H9 (cell line): ENCODE measurements around the gene POLR3B. TPM values are rescaled to one million over a fixed set of nuclear protein-coding genes. Genes with fewer than 3 reads are reported as not detected.

Experiments
- DNase-seq: peaks from one replicate; pipeline ENCODE4 v3.0.0-alpha.2; 2017
- H2AFZ ChIP-seq: one replicate; pipeline ENCODE4 v1.6.1; 2013; ENCODE audit warnings: mild to moderate bottlenecking, low read length, control low read depth, moderate library complexity
- H2AK5ac ChIP-seq: 2 replicates; pipeline ENCODE4 v1.6.1; 2013; ENCODE audit warnings: low read length, control low read depth, mixed read lengths; ENCODE audit not compliant: insufficient read length
- H2BK120ac ChIP-seq: one replicate; pipeline ENCODE4 v1.6.1; 2013; ENCODE audit warnings: low read depth, mild to moderate bottlenecking, low read length, control low read depth, inconsistent platforms; ENCODE audit not compliant: poor library complexity, severe bottlenecking
- H2BK12ac ChIP-seq: 2 replicates; pipeline ENCODE4 v1.6.1; 2013; ENCODE audit warnings: low read length, control low read depth, mixed read lengths, low read depth; ENCODE audit not compliant: insufficient read length
- H2BK15ac ChIP-seq: 2 replicates; pipeline ENCODE4 v1.6.1; 2013; ENCODE audit warnings: low read depth, low read length, control low read depth
- H2BK20ac ChIP-seq: one replicate; pipeline ENCODE4 v1.6.1; 2013; ENCODE audit warnings: low read depth, mild to moderate bottlenecking, low read length, control low read depth, inconsistent platforms; ENCODE audit not compliant: poor library complexity, severe bottlenecking
- H2BK5ac ChIP-seq: 2 replicates; pipeline ENCODE4 v1.6.1; 2013; ENCODE audit warnings: low read length, control low read depth, mixed read lengths; ENCODE audit not compliant: insufficient read length
- H3K14ac ChIP-seq: 2 replicates; pipeline ENCODE4 v1.6.1; 2013; ENCODE audit warnings: low read length, control low read depth; ENCODE audit not compliant: insufficient read depth
- H3K18ac ChIP-seq: 2 replicates; pipeline ENCODE4 v1.6.1; 2013; ENCODE audit warnings: low read depth, mild to moderate bottlenecking, mixed read lengths, low read length, control low read depth; ENCODE audit not compliant: insufficient read length
- H3K23ac ChIP-seq: 2 replicates; pipeline ENCODE4 v1.6.1; 2013; ENCODE audit warnings: low read length, control low read depth, mixed read lengths, low read depth; ENCODE audit not compliant: insufficient read length
- H3K23me2 ChIP-seq: 2 replicates; pipeline ENCODE4 v1.6.1; 2013; ENCODE audit warnings: low read depth, mild to moderate bottlenecking, mixed read lengths, low read length, control low read depth; ENCODE audit not compliant: insufficient read length, poor library complexity, severe bottlenecking
- H3K27ac ChIP-seq: 2 replicates; pipeline ENCODE4 v1.5.1; 2013; ENCODE audit warnings: low read length, control low read depth, mixed read lengths, low read depth; ENCODE audit not compliant: insufficient read length
- H3K27me3 ChIP-seq: 2 replicates; pipeline ENCODE4 v1.6.1; 2013; ENCODE audit warnings: low read length, control low read depth, inconsistent platforms; ENCODE audit not compliant: insufficient read depth
- H3K4ac ChIP-seq: 2 replicates; pipeline ENCODE4 v1.6.1; 2013; ENCODE audit warnings: low read depth, mild to moderate bottlenecking, control low read depth, inconsistent platforms, low read length, moderate library complexity
- H3K4me1 ChIP-seq: 2 replicates; pipeline ENCODE4 v1.6.1; 2013; ENCODE audit warnings: low read length, control low read depth, inconsistent platforms; ENCODE audit not compliant: insufficient read depth
- H3K4me2 ChIP-seq: 2 replicates; pipeline ENCODE4 v1.6.1; 2013; ENCODE audit warnings: low read length, control low read depth, mixed read lengths; ENCODE audit not compliant: insufficient read length, insufficient read depth
- H3K56ac ChIP-seq: 2 replicates; pipeline ENCODE4 v1.6.1; 2013; ENCODE audit warnings: low read depth, mild to moderate bottlenecking, mixed read lengths, low read length, control low read depth; ENCODE audit not compliant: insufficient read length
- H3K79me1 ChIP-seq: 2 replicates; pipeline ENCODE4 v1.6.1; 2013; ENCODE audit warnings: low read depth, mild to moderate bottlenecking, moderate library complexity, low read length, control low read depth, inconsistent platforms; ENCODE audit not compliant: insufficient read depth, poor library complexity, severe bottlenecking
- H3K79me2 ChIP-seq: 2 replicates; pipeline ENCODE4 v1.6.1; 2013; ENCODE audit warnings: low read length, control low read depth, inconsistent platforms; ENCODE audit not compliant: insufficient read depth
- H3K9ac ChIP-seq: 2 replicates; pipeline ENCODE4 v1.6.1; 2013; ENCODE audit warnings: low read length, control low read depth, mixed read lengths; ENCODE audit not compliant: insufficient read length; ENCODE audit errors: extremely low read depth
- H3K9me3 ChIP-seq: one replicate; pipeline ENCODE4 v1.6.1; 2013; ENCODE audit warnings: low read depth, low read length, inconsistent platforms; ENCODE audit not compliant: control insufficient read depth
- H3T11ph ChIP-seq: one replicate; pipeline ENCODE4 v1.6.1; 2013; ENCODE audit warnings: mild to moderate bottlenecking, low read length, control low read depth, inconsistent platforms
- H4K20me1 ChIP-seq: one replicate; pipeline ENCODE4 v1.6.1; 2013; ENCODE audit not compliant: control insufficient read depth, insufficient read length, insufficient read depth
- H4K5ac ChIP-seq: 2 replicates; pipeline ENCODE4 v1.6.1; 2013; ENCODE audit warnings: low read depth, mild to moderate bottlenecking, mixed read lengths, low read length, control low read depth; ENCODE audit not compliant: insufficient read length
- H4K8ac ChIP-seq: replicated peaks from 2 replicates; pipeline ENCODE4 v1.6.1; 2013; ENCODE audit warnings: low read length, control low read depth, mixed read lengths, low read depth; ENCODE audit not compliant: insufficient read length
- H4K91ac ChIP-seq: 2 replicates; pipeline ENCODE4 v1.6.1; 2013; ENCODE audit warnings: low read depth, mild to moderate bottlenecking, moderate library complexity, mixed read lengths, low read length, control low read depth; ENCODE audit not compliant: insufficient read length
- H3K27ac Mint-ChIP-seq, 3 experiments: 2 replicates in 2 of 3; 3 replicates in 1 of 3; pipeline ENCODE4 v1.8.0; 2020 to 2021; ENCODE audit warnings: mixed read lengths in 3 of 3, mild to moderate bottlenecking in 1 of 3, moderate library complexity in 1 of 3
- H3K27me3 Mint-ChIP-seq: 2 replicates; pipeline ENCODE4 v1.8.0; 2021; ENCODE audit warnings: low read depth, mild to moderate bottlenecking, moderate library complexity, mixed read lengths
- H3K36me3 Mint-ChIP-seq, 3 experiments: 2 replicates in 2 of 3; 3 replicates in 1 of 3; pipeline ENCODE4 v1.8.0; 2020 to 2021; ENCODE audit warnings: low read depth in 3 of 3, mixed read lengths in 3 of 3; ENCODE audit not compliant: insufficient read depth in 1 of 3
- H3K4me1 Mint-ChIP-seq, 2 experiments: 2 replicates each; pipeline ENCODE4 v1.8.0; 2020; ENCODE audit warnings: mixed read lengths in 2 of 2
- H3K4me3 Mint-ChIP-seq, 2 experiments: 2 replicates in 1 of 2; 3 replicates in 1 of 2; pipeline ENCODE4 v1.8.0; 2020 to 2021; ENCODE audit warnings: mild to moderate bottlenecking in 2 of 2, mixed read lengths in 2 of 2, moderate library complexity in 1 of 2
- H3K9me3 Mint-ChIP-seq, 2 experiments: 2 replicates in 1 of 2; 3 replicates in 1 of 2; pipeline ENCODE4 v1.8.0; 2020; ENCODE audit warnings: mild to moderate bottlenecking in 2 of 2, mixed read lengths in 2 of 2, moderate library complexity in 1 of 2
- CTCF ChIP-seq: fragments of 200-600 bp; sonication (generic); conservative IDR thresholded peaks from 3 replicates; pipeline ENCODE4 v1.8.0; 2021; ENCODE audit warnings: antibody characterized with exemption, mild to moderate bottlenecking
- WGBS: extraction: QIAGEN DNeasy Blood & Tissue Kit; methylation state at CpG from one replicate; pipeline ENCODE4 v1.1.7; 2013; ENCODE audit warnings: missing lambda C conversion rate, low lambda C conversion rate, mixed read lengths; ENCODE audit not compliant: insufficient read length; ENCODE audit errors: extremely low coverage; 5-methylcytosine and 5-hydroxymethylcytosine counted together
- total RNA-seq: library from RNA; stranded (reverse); gene quantifications from 2 replicates; pipeline ENCODE4 v1.2.1, GENCODE V29; 2021

Gene POLR3B
- total RNA-seq, 1 experiment from 2014 or later: 13.4 TPM

GRCh38 chr12:106416273-106416672 lies 58.7 kb downstream of the POLR3B start:
- Histone ChIP-seq H3T11ph (no peak overlapping the region), H3K27ac (no peak overlapping the region), H2BK120ac (no peak overlapping the region), H2BK15ac (no peak overlapping the region), H3K79me1 (no peaks in the 10 kb centered on the region), H3K4me2 (no peak overlapping the region), H3K56ac (no peak overlapping the region), H3K18ac (no peak overlapping the region), H4K20me1 (no peaks in the 10 kb centered on the region), H3K4me1 (no peaks in the 10 kb centered on the region), H3K4ac (no peak overlapping the region), H3K9me3 (no peaks in the 10 kb centered on the region), H3K23me2 (no peaks in the 10 kb centered on the region), H3K14ac (no peak overlapping the region), H3K23ac (no peak overlapping the region), H2BK20ac (no peak overlapping the region), H3K9ac (no peak overlapping the region), H2BK12ac (no peak overlapping the region), H2BK5ac (no peak overlapping the region), H3K27me3 (no peaks in the 10 kb centered on the region), H2AFZ (no peak overlapping the region), H4K5ac (no peak overlapping the region), H3K79me2 (no peaks in the 10 kb centered on the region), H2AK5ac (no peak overlapping the region), H4K8ac (no peak overlapping the region), H4K91ac (no peak overlapping the region)
- no peak for TF ChIP-seq CTCF
- H3K4me1 Mint-ChIP-seq: peaks cover 9 to 17% of the 10 kb centered on the region in 2 experiments; a peak in 3 of 4 replicates
- no peaks in the 10 kb centered on the region for H3K9me3 Mint-ChIP-seq
- H3K36me3 Mint-ChIP-seq: peaks cover 0 to 3% (median 2%) of the 10 kb centered on the region in 3 experiments; a peak in 2 of 7 replicates
- no peak overlapping the region for H3K27ac Mint-ChIP-seq
- no peak overlapping the region for H3K4me3 Mint-ChIP-seq
- H3K27me3 Mint-ChIP-seq: no peaks in the 10 kb centered on the region
- DNase-seq: no peak
- no CpG with 5 or more reads among the region's 2 CpGs for WGBS
